SJSA1 (cell line): Measurements from ENCODE around the gene RSL24D1. TPM values are rescaled to one million over a fixed set of nuclear protein-coding genes. Genes with fewer than 3 reads are reported as not detected.
A peak's percentile ranks its signal among the peaks of the same experiment; 100 is the strongest.

Experiments
- DNase-seq, 2 experiments: peaks; one replicate each; pipeline ENCODE4 v3.0.0-alpha.2; 2015 to 2020; ENCODE audit warnings: low spot score in 2 of 2, low read depth in 1 of 2
- H3K27ac ChIP-seq: fragments of 250-450 bp; sonication (Bioruptor Pico); 2 replicates; pipeline ENCODE4 v1.5.1; 2020; ENCODE audit warnings: mild to moderate bottlenecking, moderate library complexity
- H3K27me3 ChIP-seq: fragments of 250-450 bp; sonication (Bioruptor Pico); replicated peaks from 2 replicates; pipeline ENCODE4 v1.5.1; 2020; ENCODE audit warnings: mild to moderate bottlenecking, moderate library complexity
- H3K36me3 ChIP-seq: fragments of 250-450 bp; sonication (Bioruptor Pico); 2 replicates; pipeline ENCODE4 v1.5.1; 2020; ENCODE audit warnings: mild to moderate bottlenecking
- H3K4me1 ChIP-seq: fragments of 250-450 bp; sonication (Bioruptor Pico); replicated peaks from 2 replicates; pipeline ENCODE4 v1.6.1; 2021; ENCODE audit warnings: mild to moderate bottlenecking
- H3K4me3 ChIP-seq: fragments of 250-450 bp; sonication (Bioruptor Pico); 2 replicates; pipeline ENCODE4 v1.5.1; 2020; ENCODE audit warnings: mild to moderate bottlenecking
- H3K9me3 ChIP-seq: fragments of 250-450 bp; sonication (Bioruptor Pico); replicated peaks from 2 replicates; pipeline ENCODE4 v1.5.1; 2020; ENCODE audit warnings: mild to moderate bottlenecking
- total RNA-seq: library from RNA; depleted of rRNA; stranded (reverse); fragments of >200 nt; shearing (Covaris generic); gene quantifications from 2 replicates; pipeline ENCODE4 v1.2.3, GENCODE V29; 2014

RSL24D1 gene
- total RNA-seq, 1 experiment from 2014 or later: 86.4 TPM

DNA sequence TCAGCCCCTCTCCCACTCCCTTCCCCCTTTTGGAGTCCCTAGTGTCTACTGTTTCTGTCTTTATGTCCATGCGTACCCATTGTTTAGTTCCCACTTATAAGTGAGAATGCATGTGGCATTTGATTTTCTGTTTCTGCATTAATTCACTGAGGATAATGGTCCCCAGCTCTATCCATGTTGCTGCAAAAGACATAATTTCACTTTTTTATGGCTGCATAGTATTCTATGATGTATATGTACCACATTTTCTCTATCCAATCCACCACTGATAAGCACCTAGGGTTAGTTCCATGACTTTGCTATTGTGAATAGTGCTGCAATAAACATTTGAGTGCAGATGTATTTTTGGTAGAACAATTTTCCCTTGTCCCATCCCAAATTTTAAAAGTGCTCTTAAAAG is 34.2 kb upstream of the RSL24D1 start:
- Histone ChIP-seq H3K27me3 (no peaks in the 10 kb centered on the region), H3K4me3 (no peak overlapping the region), H3K36me3 (peaks cover 4% of the 10 kb centered on the region; the same call in 1 of the 2 replicates), H3K27ac (no peak overlapping the region), H3K9me3 (no peaks in the 10 kb centered on the region), H3K4me1 (no peaks in the 10 kb centered on the region)
- no peak for DNase-seq

DNA sequence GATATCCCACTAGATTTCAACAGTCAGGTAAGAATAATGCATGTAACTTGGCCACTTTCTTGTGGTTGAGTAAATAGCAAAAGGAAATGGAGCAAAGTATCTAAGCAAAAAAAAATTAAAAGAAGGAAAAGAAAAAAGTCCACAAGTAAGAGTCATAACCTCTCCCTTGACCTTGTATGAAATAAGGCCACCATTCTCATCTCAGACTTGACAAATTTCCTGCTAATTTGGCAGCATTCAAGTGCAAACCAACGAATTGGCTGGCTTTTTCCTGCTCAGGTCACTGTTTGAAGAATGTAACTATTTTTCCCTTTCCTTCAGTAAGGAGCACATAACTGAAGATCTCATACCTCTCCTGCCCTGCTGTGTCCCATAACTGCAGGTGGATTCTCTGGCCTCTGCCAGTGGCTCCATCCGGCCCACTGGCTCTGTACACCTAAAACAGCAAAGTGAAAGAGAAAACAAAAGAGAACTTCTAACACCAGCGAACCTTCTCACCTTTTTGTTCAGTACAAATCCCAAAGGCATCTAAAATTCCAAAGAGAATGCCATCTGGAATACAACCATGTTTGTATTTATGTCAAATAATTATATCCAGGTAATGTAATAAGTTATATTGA is 33.4 kb upstream of the RSL24D1 start:
- H3K4me3 ChIP-seq: no peak overlapping the region
- peaks cover 10% of the 10 kb centered on the region; the same call in 1 of the 2 replicates for H3K36me3 ChIP-seq
- no peak overlapping the region for H3K27ac ChIP-seq
- no peaks in the 10 kb centered on the region for H3K9me3 ChIP-seq
- DNase-seq: no peak
- H3K27me3 ChIP-seq: no peaks in the 10 kb centered on the region
- no peaks in the 10 kb centered on the region for H3K4me1 ChIP-seq

DNA sequence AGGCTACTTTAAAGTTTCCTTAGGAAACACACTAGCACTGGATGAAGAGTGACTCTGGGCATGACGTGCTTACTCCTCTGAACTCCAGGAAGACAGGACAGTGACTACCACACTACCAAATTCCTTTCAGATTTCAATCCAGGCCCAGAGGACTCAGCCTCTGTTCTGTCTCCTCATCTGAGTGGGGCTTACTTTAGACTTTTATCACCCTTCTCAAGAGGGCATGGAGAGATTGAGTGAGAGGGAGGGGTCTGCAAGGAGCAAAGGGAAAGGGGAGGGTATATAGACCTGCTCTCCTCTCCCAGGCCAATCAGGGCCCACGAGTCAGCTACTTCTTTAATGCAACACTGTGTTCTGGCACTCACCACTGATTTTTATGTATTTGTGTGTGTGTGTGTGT is 29.4 kb upstream of the RSL24D1 start:
- Histone ChIP-seq H3K27ac (no peak overlapping the region), H3K4me3 (no peak overlapping the region), H3K4me1 (peaks cover 7% of the 10 kb centered on the region), H3K9me3 (no peaks in the 10 kb centered on the region), H3K36me3 (peaks cover 20% of the 10 kb centered on the region), H3K27me3 (no peaks in the 10 kb centered on the region)
- DNase-seq: no peak

DNA sequence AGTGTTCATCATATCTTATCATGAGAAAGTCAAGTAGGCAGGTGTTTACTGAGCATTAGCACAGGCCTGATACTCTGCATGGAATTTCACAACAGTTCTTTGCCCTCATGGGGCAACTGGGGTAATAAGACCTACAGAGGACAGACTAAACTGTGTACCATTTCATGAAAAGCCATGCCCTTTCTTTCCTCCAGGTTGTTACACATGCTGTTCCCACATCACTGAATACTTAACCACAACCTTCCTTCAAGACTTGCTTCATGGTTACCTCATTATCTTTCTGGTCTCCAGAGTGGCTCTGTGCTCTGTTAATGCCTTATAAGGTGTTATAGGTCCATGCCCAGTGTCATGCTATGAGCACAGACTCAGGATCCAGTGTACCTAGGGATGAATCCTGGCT is 28.2 kb upstream of the RSL24D1 start:
- DNase-seq: no peak
- no peaks in the 10 kb centered on the region for H3K27me3 ChIP-seq

DNA sequence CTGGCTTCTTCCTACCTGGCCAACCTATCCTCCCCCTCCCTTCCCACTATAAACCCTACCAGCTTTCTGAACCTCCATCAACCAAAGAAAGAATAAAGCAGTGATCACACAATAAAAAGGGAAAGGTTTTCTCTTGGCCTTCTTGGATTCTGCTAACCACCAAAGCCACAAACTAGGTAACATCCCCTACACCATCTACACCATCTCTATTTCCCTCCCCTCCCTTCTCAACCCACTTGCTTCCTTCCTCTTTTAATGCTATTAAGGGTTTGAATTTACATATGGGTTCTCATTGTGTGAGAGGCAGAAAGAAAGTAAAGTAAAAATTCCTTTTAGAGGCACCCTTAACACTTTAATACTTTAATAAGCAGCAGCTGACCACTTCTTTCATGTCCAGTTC is 25.8 kb upstream of the RSL24D1 start:
- Histone ChIP-seq H3K36me3 (peaks cover 25% of the 10 kb centered on the region), H3K27me3 (no peaks in the 10 kb centered on the region), H3K9me3 (no peaks in the 10 kb centered on the region), H3K4me3 (no peak overlapping the region), H3K27ac (no peak overlapping the region), H3K4me1 (peaks cover 12% of the 10 kb centered on the region)
- no peak for DNase-seq

More for the DNA sequence above, 28.2 kb upstream of the RSL24D1 start:
- Histone ChIP-seq H3K9me3 (no peaks in the 10 kb centered on the region), H3K4me3 (no peak overlapping the region), H3K36me3 (peaks cover 20% of the 10 kb centered on the region), H3K4me1 (peaks cover 12% of the 10 kb centered on the region), H3K27ac (no peak overlapping the region)

DNA sequence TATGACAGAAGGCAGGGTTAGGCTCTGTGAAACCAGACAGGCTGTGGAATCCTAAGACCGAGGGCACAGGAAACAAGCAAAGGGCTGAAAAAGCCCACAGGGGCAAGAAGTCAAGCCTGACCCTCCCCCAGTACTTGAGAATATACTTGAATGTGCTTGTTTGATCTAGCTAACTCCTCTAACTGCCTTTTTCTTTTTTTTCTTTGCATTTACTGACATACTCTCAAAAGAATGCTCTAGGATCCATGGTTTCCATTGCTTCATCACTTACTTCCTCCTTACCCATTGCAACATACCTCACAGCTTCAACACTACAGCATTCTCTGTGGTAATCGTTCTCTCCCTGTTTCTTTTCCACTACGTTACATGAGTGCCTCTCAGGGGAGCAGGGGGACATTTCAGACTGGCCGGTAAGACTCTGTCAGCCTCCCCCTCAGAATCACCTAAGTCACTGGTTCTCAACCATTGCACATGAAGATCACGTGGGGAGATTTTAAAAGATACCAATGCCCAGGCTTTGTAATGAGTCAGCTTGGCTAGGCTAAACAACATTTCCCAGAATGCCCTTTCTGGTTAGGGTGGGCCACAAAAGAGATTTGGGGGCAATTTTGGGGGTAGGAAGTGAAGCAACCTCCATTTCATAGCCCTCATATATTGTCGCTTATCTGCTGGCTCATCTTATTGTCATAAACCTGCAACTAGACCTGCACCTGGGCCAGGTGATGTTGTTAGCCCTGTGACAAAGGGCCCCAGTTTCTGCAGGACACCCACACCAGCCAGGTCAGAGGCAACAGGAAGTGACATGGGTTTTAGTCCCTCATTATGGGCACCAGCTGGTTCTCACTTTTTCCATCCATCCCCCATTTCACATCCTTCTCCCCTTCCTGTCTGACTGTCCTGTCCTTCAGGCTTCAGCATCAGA is 24.6 kb upstream of the RSL24D1 start:
- no peaks in the 10 kb centered on the region for H3K27me3 ChIP-seq
- peak overlapping the region; percentile 58 for H3K27ac ChIP-seq
- DNase-seq: peak in 1 of 2 experiments; percentile 61
- H3K9me3 ChIP-seq: no peaks in the 10 kb centered on the region
- peaks cover 25% of the 10 kb centered on the region for H3K36me3 ChIP-seq
- peaks cover 12% of the 10 kb centered on the region for H3K4me1 ChIP-seq
- H3K4me3 ChIP-seq: no peak overlapping the region

DNA sequence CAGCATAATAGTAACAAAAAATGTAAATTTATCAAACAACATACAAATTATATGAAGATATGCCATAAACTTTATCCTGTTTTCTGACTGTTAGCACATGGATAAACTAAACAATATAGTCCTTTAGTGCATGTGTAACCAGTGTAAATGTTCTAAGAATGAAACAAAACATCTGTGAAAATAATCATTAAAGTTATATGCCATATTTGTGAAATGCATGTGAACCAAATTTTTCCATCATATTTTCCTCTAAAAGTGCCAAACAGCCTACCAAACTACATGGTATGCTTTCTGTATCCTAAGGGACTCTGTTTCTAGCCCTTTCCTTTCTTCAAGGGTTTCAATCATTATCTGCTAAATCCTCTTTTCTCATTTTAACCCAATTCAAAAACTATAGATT is 23.9 kb upstream of the RSL24D1 start:
- Histone ChIP-seq H3K4me1 (peaks cover 12% of the 10 kb centered on the region), H3K27ac (peak overlapping the region; percentile 58), H3K4me3 (no peak overlapping the region), H3K9me3 (no peaks in the 10 kb centered on the region), H3K36me3 (peaks cover 24% of the 10 kb centered on the region), H3K27me3 (no peaks in the 10 kb centered on the region)
- DNase-seq: no peak

DNA sequence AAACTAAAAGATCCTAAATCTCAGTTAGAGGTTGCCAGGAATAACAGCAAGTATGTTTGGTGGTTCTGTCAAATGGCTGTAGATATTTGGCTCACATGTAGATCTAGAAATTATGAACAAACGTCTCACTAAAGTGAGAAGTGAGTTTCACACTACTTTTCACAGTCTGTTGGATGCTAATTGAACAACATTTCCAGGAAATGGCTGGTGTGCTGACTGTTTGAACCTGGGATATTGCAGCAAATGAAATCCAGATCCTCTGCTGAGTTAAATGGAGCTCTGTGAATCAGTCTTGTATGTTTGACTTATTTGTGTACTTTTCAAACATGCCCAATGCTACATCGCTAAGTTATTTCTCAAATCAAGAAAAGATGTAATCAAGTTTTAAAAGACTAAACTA is 21.3 kb upstream of the RSL24D1 start:
- H3K36me3 ChIP-seq: peaks cover 17% of the 10 kb centered on the region
- H3K4me3 ChIP-seq: no peak overlapping the region
- DNase-seq: no peak
- peaks cover 12% of the 10 kb centered on the region for H3K4me1 ChIP-seq
- no peaks in the 10 kb centered on the region for H3K27me3 ChIP-seq
- no peaks in the 10 kb centered on the region for H3K9me3 ChIP-seq
- H3K27ac ChIP-seq: no peak overlapping the region

DNA sequence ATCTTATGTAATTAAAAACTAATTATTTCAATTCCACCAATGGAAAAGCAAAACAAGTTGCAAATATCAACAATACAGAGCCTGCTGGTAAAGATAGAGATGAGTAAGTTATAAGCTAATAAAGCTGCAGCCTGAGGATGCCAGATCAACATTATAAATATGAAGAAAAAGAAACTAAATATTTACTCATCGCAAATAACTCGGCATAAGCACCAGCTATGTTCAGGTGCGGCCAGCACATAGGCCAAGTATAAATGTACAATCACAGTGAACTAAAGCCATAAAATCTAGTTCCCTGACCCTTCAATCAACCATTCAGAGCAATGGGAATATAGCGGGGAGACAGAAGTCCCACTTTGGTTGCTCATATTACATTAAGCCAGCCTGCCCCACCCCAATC is 7.7 kb upstream of the RSL24D1 start:
- Histone ChIP-seq H3K36me3 (peaks cover 7% of the 10 kb centered on the region; the same call in 1 of the 2 replicates), H3K4me3 (no peak overlapping the region), H3K4me1 (no peaks in the 10 kb centered on the region), H3K27ac (no peak overlapping the region), H3K27me3 (no peaks in the 10 kb centered on the region), H3K9me3 (no peaks in the 10 kb centered on the region)
- no peak for DNase-seq

DNA sequence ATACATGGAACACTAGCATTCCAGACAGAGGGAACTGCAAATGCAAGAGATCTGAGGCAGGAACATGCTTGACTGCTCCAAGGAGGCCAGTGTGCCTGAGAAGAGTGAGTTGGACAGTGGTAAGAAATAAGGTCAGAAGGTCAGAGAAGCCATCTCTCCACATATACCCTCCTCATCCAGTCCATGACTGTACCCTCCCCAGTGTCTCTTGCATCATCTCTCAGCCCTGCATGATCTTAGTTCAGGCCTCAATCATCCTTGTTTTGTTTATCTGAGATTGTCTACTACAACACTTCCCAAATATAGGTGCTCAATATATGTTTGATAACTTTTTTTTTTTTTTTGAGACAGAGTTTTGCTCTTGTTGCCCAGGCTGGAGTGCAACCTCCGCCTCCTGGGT is 5.5 kb upstream of the RSL24D1 start:
- Histone ChIP-seq H3K36me3 (peaks cover 7% of the 10 kb centered on the region; the same call in 1 of the 2 replicates), H3K27me3 (no peaks in the 10 kb centered on the region), H3K4me3 (no peak overlapping the region), H3K27ac (no peak overlapping the region), H3K9me3 (no peaks in the 10 kb centered on the region), H3K4me1 (no peaks in the 10 kb centered on the region)
- no peak for DNase-seq

DNA sequence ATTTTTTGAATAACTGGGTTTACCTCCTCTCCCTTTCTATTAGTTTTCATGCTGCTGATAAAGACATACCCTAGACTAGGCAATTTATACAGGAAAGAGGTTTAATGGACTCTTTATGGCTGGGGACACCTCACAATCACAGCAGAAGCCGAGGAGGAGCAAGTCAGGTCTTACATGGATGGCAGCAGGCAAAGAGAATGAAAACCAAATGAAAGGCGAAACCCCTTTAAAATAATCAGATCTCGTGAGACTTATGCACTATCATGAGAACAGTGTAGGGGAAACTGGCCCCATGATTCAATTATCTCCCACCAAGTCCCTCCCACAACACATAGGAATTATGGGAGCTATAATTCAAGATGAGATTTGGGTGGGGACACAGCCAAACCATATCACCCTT is 2.0 kb upstream of the RSL24D1 start:
- H3K9me3 ChIP-seq: no peaks in the 10 kb centered on the region
- H3K4me1 ChIP-seq: peaks cover 8% of the 10 kb centered on the region; the same call in 1 of the 2 replicates
- peaks cover 11% of the 10 kb centered on the region; the same call in 1 of the 2 replicates for H3K36me3 ChIP-seq
- H3K27me3 ChIP-seq: no peaks in the 10 kb centered on the region
- DNase-seq: no peak
- no peak overlapping the region for H3K4me3 ChIP-seq
- H3K27ac ChIP-seq: no peak overlapping the region

DNA sequence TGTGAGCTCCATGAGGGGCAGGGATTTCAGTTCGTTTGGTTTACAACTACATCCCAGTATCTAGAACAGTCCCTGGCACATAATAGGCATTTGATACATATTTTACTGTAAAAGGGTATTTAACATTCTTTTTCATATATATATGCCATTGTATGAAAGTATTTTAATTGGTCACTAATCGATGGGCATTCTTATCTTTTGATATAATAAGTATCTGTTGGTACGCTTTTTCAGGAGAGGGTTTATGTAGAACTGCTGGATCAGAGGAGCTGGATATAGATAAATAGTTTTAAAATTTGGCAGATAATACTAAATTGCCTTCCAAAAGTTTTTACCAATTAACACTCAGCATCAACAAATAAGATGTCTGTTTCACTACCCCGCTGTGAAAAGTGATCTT is 978 bp upstream of the RSL24D1 start:
- H3K4me1 ChIP-seq: peaks cover 8% of the 10 kb centered on the region; the same call in 1 of the 2 replicates
- no peak overlapping the region for H3K27ac ChIP-seq
- H3K4me3 ChIP-seq: peak overlapping the region; percentile 67
- H3K27me3 ChIP-seq: no peaks in the 10 kb centered on the region
- no peak for DNase-seq
- no peaks in the 10 kb centered on the region for H3K9me3 ChIP-seq
- H3K36me3 ChIP-seq: peaks cover 11% of the 10 kb centered on the region; the same call in 1 of the 2 replicates

DNA sequence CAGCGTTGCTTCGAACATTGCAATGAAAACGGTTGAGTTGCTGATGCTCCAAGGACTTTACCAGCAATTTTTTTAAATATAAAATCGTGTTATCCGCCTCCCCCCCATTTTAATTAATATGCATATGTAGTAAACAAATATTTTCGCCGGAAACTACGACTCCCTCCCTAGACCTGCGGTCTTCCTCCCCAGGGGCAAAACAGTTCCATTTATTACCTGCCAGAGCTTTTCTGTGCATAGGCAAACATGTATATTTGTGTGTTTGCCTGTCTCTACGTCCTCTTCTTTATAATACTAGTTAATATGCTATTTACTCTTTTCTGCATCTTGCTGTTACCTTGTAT is 593 bp upstream of the RSL24D1 start:
- Histone ChIP-seq H3K27ac (no peak overlapping the region), H3K27me3 (no peaks in the 10 kb centered on the region), H3K4me3 (peak overlapping the region; percentile 67), H3K36me3 (peaks cover 14% of the 10 kb centered on the region), H3K4me1 (peaks cover 8% of the 10 kb centered on the region; the same call in 1 of the 2 replicates), H3K9me3 (no peaks in the 10 kb centered on the region)
- DNase-seq: no peak

DNA sequence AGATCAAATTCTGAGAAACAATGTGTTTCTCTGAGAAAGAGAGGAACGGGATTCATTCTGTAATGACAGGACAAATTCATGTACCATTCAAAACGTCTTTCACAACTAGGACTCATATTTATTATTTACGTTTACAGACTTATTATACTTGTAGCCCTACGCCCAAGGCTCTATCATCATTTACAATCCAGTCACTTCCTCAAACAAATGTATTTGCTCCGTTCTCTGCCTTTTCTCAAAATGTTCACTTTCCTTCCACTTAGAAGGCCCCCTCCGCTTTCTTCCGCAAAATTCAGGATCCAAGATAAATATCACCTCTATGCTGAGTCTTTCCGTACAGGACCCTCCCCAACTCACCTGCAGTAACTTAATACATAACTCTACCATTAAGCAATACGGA is 745 bp downstream of the RSL24D1 start:
- H3K36me3 ChIP-seq: peaks cover 26% of the 10 kb centered on the region
- no peaks in the 10 kb centered on the region for H3K9me3 ChIP-seq
- DNase-seq: peak in 1 of 2 experiments; percentile 3
- H3K27ac ChIP-seq: peak overlapping the region; percentile 74
- H3K4me3 ChIP-seq: peak overlapping the region; percentile 67
- peaks cover 8% of the 10 kb centered on the region; the same call in 1 of the 2 replicates for H3K4me1 ChIP-seq
- no peaks in the 10 kb centered on the region for H3K27me3 ChIP-seq
